Keratinocyte (primary cell): ENCODE results near the gene TSSK1B. TPM values are rescaled to one million over a fixed set of nuclear protein-coding genes. Genes with fewer than 3 reads are reported as not detected.

Source experiments
- DNase-seq: peaks from one replicate; pipeline ENCODE4 v3.0.0-alpha.2; 2011; ENCODE audit warnings: low read depth, missing footprints, low spot score
- FAIRE-seq: peaks from 2 replicates; lab custom pipeline; 2011; peaks lifted over from hg19 to GRCh38; lab: Jason Lieb, UNC
- H2AFZ ChIP-seq: 2 replicates; pipeline ENCODE4 v1.6.0; 2012; ENCODE audit warnings: low read length, control low read depth, inconsistent platforms; ENCODE audit not compliant: control insufficient read depth
- H3K27ac ChIP-seq: 2 replicates; pipeline ENCODE4 v1.5.1; 2011; ENCODE audit warnings: low read length; ENCODE audit not compliant: control insufficient read depth, insufficient read depth
- H3K27me3 ChIP-seq: 3 replicates; pipeline ENCODE4 v1.6.0; 2011; ENCODE audit warnings: low read length; ENCODE audit not compliant: control insufficient read depth, insufficient read depth; ENCODE audit errors: extremely low read depth
- H3K36me3 ChIP-seq, 2 experiments: 2 replicates in 1 of 2; 3 replicates in 1 of 2; pipeline ENCODE4 v1.5.1; 2011; ENCODE audit warnings: low read length in 2 of 2, mild to moderate bottlenecking in 1 of 2; ENCODE audit not compliant: control insufficient read depth in 2 of 2, insufficient read depth in 2 of 2; ENCODE audit errors: extremely low read depth in 1 of 2
- H3K4me1 ChIP-seq: 3 replicates; pipeline ENCODE4 v1.5.1; 2011; ENCODE audit warnings: low read length; ENCODE audit not compliant: control insufficient read depth, insufficient read depth; ENCODE audit errors: extremely low read depth
- H3K4me2 ChIP-seq: 3 replicates; pipeline ENCODE4 v1.6.0; 2011; ENCODE audit warnings: low read depth, low read length; ENCODE audit not compliant: control insufficient read depth, insufficient read depth; ENCODE audit errors: extremely low read depth
- H3K4me3 ChIP-seq, 3 experiments: fragments of 200-600 bp in 1 of 3; sonication (generic) in 1 of 3; 2 replicates in 2 of 3; 3 replicates in 1 of 3; pipeline ENCODE4 v1.5.1; 2011 to 2016; ENCODE audit warnings: low read length in 3 of 3, mild to moderate bottlenecking in 3 of 3, control low read depth in 2 of 3, inconsistent platforms in 1 of 3, low read depth in 1 of 3, mixed read lengths in 1 of 3, mixed run types in 1 of 3, moderate library complexity in 1 of 3; ENCODE audit not compliant: control insufficient read depth in 2 of 3, insufficient read depth in 2 of 3; ENCODE audit errors: extremely low read depth in 1 of 3
- H3K79me2 ChIP-seq: 2 replicates; pipeline ENCODE4 v1.6.0; 2012; ENCODE audit warnings: low read length; ENCODE audit not compliant: control insufficient read depth, insufficient read depth
- H3K9ac ChIP-seq: 3 replicates; pipeline ENCODE4 v1.6.0; 2011; ENCODE audit warnings: low read length; ENCODE audit not compliant: control insufficient read depth, insufficient read depth; ENCODE audit errors: extremely low read depth
- H3K9me1 ChIP-seq: 3 replicates; pipeline ENCODE4 v1.6.0; 2011; ENCODE audit warnings: low read length; ENCODE audit not compliant: control insufficient read depth, insufficient read depth; ENCODE audit errors: extremely low read depth
- H3K9me3 ChIP-seq: 2 replicates; pipeline ENCODE4 v1.5.1; 2012; ENCODE audit warnings: low read depth, low read length; ENCODE audit not compliant: control insufficient read depth
- H4K20me1 ChIP-seq: 3 replicates; pipeline ENCODE4 v1.6.0; 2011; ENCODE audit warnings: low read length; ENCODE audit not compliant: control insufficient read depth, insufficient read depth; ENCODE audit errors: extremely low read depth
- CTCF ChIP-seq, 3 experiments: IDR thresholded peaks in 1 of 3; conservative IDR thresholded peaks in 1 of 3; optimal IDR thresholded peaks in 1 of 3; 2 replicates in 2 of 3; 3 replicates in 1 of 3; pipeline versions ENCODE3 to v1.5.1; 2011; ENCODE audit warnings: low read length in 3 of 3, mild to moderate bottlenecking in 3 of 3, moderate library complexity in 2 of 3, control low read depth in 1 of 3, inconsistent platforms in 1 of 3; ENCODE audit not compliant: insufficient read depth in 2 of 3; ENCODE audit errors: extremely low read depth in 1 of 3
- EZH2 ChIP-seq: IDR thresholded peaks from one replicate; pipeline ENCODE4 v1.6.1; 2012; ENCODE audit warnings: inconsistent platforms, mild to moderate bottlenecking, low read length, moderate library complexity
- dilution Hi-C: fragments of 300-500 bp; cut with MboI; formaldehyde crosslinking; loops from one replicate; pipeline ENCODE4 v1.7.0; 2020; ENCODE audit warnings: low sequenced_read_pairs; ENCODE audit not compliant: extremely low pct_ligation_motif_present
- polyA plus RNA-seq, 5 experiments: library from polyadenylated mRNA; depleted of rRNA in 3 of 5; stranded (reverse) in 3 of 5; stranded (forward) in 1 of 5; unstranded in 1 of 5; fragments of >200 nt; gene quantifications; 1 replicate in 1 of 5; 2 replicates in 3 of 5; 3 replicates in 1 of 5; pipeline versions ENCODE4 v1.2.1 to v1.2.3, GENCODE V29; 2011 to 2012; ENCODE audit warnings: missing spikeins in 2 of 5, low read depth in 1 of 5, low replicate concordance in 1 of 5

The TSSK1B gene
- polyA plus RNA-seq, 1 donor (not counting 4 experiments of a cell fraction or from before 2014, with no cell fraction given) = 0.07 TPM

DNA sequence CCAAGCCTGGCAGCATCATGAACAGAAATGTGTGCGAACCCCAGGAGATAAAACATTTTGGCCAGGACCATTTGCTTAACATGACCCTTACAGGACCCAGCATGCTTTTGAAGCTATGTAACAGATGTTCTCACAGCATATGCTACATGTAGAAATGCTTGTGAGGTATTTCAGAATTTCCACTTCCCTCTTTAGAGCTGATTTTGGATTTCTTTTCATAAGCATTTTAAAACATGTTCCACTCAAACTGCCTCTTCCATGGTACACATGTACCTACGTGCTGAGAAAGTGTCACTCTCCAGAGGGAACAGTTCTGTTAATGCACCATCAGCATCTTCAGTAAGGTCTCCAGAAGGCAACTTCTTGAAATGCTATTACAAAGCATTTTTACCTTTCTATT is 15.7 kb upstream of the TSSK1B start:
- no peaks in the 10 kb centered on the region for H3K9me3 ChIP-seq
- dilution Hi-C loops = no loop called here
- no peak overlapping the region for H3K4me3 ChIP-seq
- peaks cover 0 to 7% of the 10 kb centered on the region in 2 experiments for H3K36me3 ChIP-seq
- no peak overlapping the region for H3K27ac ChIP-seq
- H2AFZ ChIP-seq = no peak overlapping the region
- no peaks in the 10 kb centered on the region for H3K9me1 ChIP-seq
- H3K9ac ChIP-seq = no peak overlapping the region
- no peaks in the 10 kb centered on the region for H3K79me2 ChIP-seq
- TF ChIP-seq CTCF (optimal IDR thresholded peaks at IDR 0.05 in 1 of 3, IDR thresholded peaks at IDR 0.05 in 1 of 3, conservative IDR thresholded peaks at IDR 0.05 in 1 of 3; ENCODE audit: extremely low read depth in 1 of 3, insufficient read depth in 2 of 3, low read length in 3 of 3) (no peak), EZH2 (no peak)
- H3K4me2 ChIP-seq = no peak overlapping the region
- H3K4me1 ChIP-seq = peaks cover 9% of the 10 kb centered on the region
- H3K27me3 ChIP-seq = no peaks in the 10 kb centered on the region
- H4K20me1 ChIP-seq = no peaks in the 10 kb centered on the region
- DNase-seq (no peak), FAIRE-seq (peak; percentile 58)

GRCh38 chr5:113448252-113448651 is 13.5 kb upstream of the TSSK1B start:
- H3K79me2 ChIP-seq = no peaks in the 10 kb centered on the region
- DNase-seq (no peak), FAIRE-seq (no peak)
- H3K27me3 ChIP-seq = no peaks in the 10 kb centered on the region
- H3K4me1 ChIP-seq = peaks cover 9% of the 10 kb centered on the region
- H3K9me3 ChIP-seq = no peaks in the 10 kb centered on the region
- H3K9me1 ChIP-seq = no peaks in the 10 kb centered on the region
- dilution Hi-C loops = no loop called here
- no peak overlapping the region for H3K27ac ChIP-seq
- no peak overlapping the region for H3K4me3 ChIP-seq
- H3K9ac ChIP-seq = no peak overlapping the region
- no peaks in the 10 kb centered on the region for H4K20me1 ChIP-seq
- TF ChIP-seq EZH2 (no peak), CTCF (optimal IDR thresholded peaks at IDR 0.05 in 1 of 3, IDR thresholded peaks at IDR 0.05 in 1 of 3, conservative IDR thresholded peaks at IDR 0.05 in 1 of 3; ENCODE audit: extremely low read depth in 1 of 3, insufficient read depth in 2 of 3, low read length in 3 of 3) (no peak)
- no peak overlapping the region for H2AFZ ChIP-seq
- peaks cover 0 to 7% of the 10 kb centered on the region in 2 experiments for H3K36me3 ChIP-seq
- H3K4me2 ChIP-seq = no peak overlapping the region
